ENCODE results near the gene C11orf54.

Gene C11orf54

DNA sequence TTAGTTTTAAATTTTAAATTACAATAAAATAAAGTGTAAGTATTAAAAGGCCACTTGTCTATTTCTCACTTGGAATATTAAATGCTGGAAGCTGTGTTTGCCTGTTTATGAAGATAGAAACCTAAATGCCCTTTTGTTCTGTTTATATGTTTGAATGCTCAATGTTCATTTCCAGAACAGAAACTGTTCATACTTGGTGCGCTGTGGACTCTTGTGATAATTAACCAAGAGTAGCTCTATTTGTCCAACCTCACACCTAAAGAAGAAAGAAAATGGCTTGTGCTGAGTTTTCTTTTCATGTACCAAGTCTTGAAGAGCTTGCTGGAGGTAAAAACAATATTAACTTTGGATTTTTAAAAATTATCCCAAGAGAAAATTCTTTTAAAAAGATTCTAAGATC is 5.7 kb downstream of the C11orf54 start:
- Histone ChIP-seq H4K12ac (ENCODE audit: low read depth, low read length) (no peak overlapping the region), H3K4me3 (ENCODE audit: low read depth, low read length) (no peak overlapping the region), H4K8ac (ENCODE audit: low read depth, low read length) (no peak overlapping the region), H2AK5ac (ENCODE audit: low read length) (no peak overlapping the region), H3K27me3 (ENCODE audit: insufficient read depth, low read length) (no peaks in the 10 kb centered on the region), H3K27ac (ENCODE audit: low read depth, low read length) (no peak overlapping the region), H3K23ac (ENCODE audit: low read length) (no peak overlapping the region), H4K91ac (ENCODE audit: low read depth, low read length) (no peak overlapping the region), H2BK12ac (ENCODE audit: low read length) (no peak overlapping the region), H2BK5ac (ENCODE audit: low read depth, low read length, poor library complexity) (no peak overlapping the region), H3K9ac (ENCODE audit: low read length) (no peak overlapping the region), H3K36me3 (ENCODE audit: control insufficient read depth in 1 of 2, insufficient read depth in 2 of 2, low read length in 2 of 2) (peaks cover 3 to 8% of the 10 kb centered on the region in 2 experiments), H3K9me3 (ENCODE audit: insufficient read depth, low read depth, low read length) (no peaks in the 10 kb centered on the region), H3K18ac (ENCODE audit: low read length) (no peak overlapping the region), H3K79me2 (ENCODE audit: control insufficient read depth, insufficient read depth, low read length, poor library complexity) (no peaks in the 10 kb centered on the region), H3K79me1 (ENCODE audit: low read length) (no peaks in the 10 kb centered on the region), H3K4me2 (ENCODE audit: low read length) (no peak overlapping the region), H3K14ac (ENCODE audit: low read length) (no peak overlapping the region), H3K4me1 (ENCODE audit: control insufficient read depth in 1 of 2, insufficient read depth in 2 of 2, low read length in 2 of 2) (peaks cover 0 to under 1% of the 10 kb centered on the region in 2 experiments), H2AFZ (ENCODE audit: insufficient read depth, low read length, poor library complexity) (no peak overlapping the region), H2BK120ac (ENCODE audit: insufficient read depth, low read length, poor library complexity) (no peak overlapping the region), H3K4ac (ENCODE audit: low read depth, low read length) (no peak overlapping the region)
- WGBS (ENCODE audit: extremely low coverage, insufficient coverage, insufficient read length), result no CpG with 5 or more reads among the region's 1 CpG
- no peak for DNase-seq

DNA sequence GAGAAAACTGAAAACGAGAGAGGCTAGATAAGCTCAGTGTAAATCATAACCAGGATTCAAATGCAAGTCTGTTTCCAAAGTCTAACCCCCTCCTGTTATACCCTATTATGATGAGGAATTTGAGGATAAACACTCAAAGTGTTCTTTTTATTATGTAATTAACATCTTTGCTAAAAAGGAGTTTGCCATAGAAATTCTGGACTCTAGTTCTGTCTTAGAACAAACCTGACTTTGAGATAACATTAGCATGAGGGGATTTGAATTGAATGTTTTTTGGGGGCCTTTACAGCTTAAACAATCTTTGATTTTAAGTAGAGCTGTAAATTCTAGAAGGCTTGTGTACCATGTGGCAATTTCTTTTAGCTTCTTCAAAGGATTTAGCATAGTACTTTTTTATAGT is 9.5 kb downstream of the C11orf54 start:
- Histone ChIP-seq H3K27me3 (ENCODE audit: insufficient read depth, low read length) (no peaks in the 10 kb centered on the region), H3K4me1 (ENCODE audit: control insufficient read depth in 1 of 2, insufficient read depth in 2 of 2, low read length in 2 of 2) (no peaks in the 10 kb centered on the region), H2BK12ac (ENCODE audit: low read length) (no peak overlapping the region), H3K4me3 (ENCODE audit: low read depth, low read length) (no peak overlapping the region), H3K14ac (ENCODE audit: low read length) (no peak overlapping the region), H3K18ac (ENCODE audit: low read length) (no peak overlapping the region), H2AK5ac (ENCODE audit: low read length) (no peak overlapping the region), H3K79me2 (ENCODE audit: control insufficient read depth, insufficient read depth, low read length, poor library complexity) (no peaks in the 10 kb centered on the region), H3K9me3 (ENCODE audit: insufficient read depth, low read depth, low read length) (no peaks in the 10 kb centered on the region), H3K4me2 (ENCODE audit: low read length) (no peak overlapping the region), H3K27ac (ENCODE audit: low read depth, low read length) (no peak overlapping the region), H3K9ac (ENCODE audit: low read length) (no peak overlapping the region), H3K23ac (ENCODE audit: low read length) (no peak overlapping the region), H3K36me3 (ENCODE audit: control insufficient read depth in 1 of 2, insufficient read depth in 2 of 2, low read length in 2 of 2) (peaks cover 0 to 3% of the 10 kb centered on the region in 2 experiments), H3K79me1 (ENCODE audit: low read length) (no peaks in the 10 kb centered on the region), H4K12ac (ENCODE audit: low read depth, low read length) (no peak overlapping the region), H2BK5ac (ENCODE audit: low read depth, low read length, poor library complexity) (no peak overlapping the region), H4K8ac (ENCODE audit: low read depth, low read length) (no peak overlapping the region), H3K4ac (ENCODE audit: low read depth, low read length) (no peak overlapping the region), H4K91ac (ENCODE audit: low read depth, low read length) (no peak overlapping the region), H2BK120ac (ENCODE audit: insufficient read depth, low read length, poor library complexity) (no peak overlapping the region), H2AFZ (ENCODE audit: insufficient read depth, low read length, poor library complexity) (no peak overlapping the region)
- no CpG with 5 or more reads among the region's 1 CpG for WGBS (ENCODE audit: extremely low coverage, insufficient coverage, insufficient read length)
- no peak for DNase-seq

DNA sequence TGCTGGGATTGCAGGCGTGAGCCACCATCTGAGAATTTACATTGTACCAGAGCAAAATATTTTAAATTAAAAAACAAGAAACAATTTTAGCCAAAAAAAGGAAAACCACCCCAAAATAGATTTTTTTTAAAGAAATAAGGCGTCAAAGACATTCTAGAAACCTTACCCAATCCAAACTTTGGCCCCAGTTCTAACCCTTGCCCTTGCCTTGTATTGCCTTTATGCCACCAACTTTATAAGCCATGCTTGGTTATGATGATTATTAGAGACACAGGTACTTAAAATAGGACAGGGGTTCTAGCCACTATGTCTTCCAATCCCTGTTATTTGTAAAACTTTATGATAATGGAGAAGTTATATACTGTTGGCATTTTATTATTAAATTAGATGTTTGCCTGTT is 11.8 kb downstream of the C11orf54 start:
- H2AFZ ChIP-seq (ENCODE audit: insufficient read depth, low read length, poor library complexity), result no peak overlapping the region
- no peak overlapping the region for H3K4ac ChIP-seq (ENCODE audit: low read depth, low read length)
- WGBS (ENCODE audit: extremely low coverage, insufficient coverage, insufficient read length), result no CpG with 5 or more reads among the region's 2 CpGs

DNA sequence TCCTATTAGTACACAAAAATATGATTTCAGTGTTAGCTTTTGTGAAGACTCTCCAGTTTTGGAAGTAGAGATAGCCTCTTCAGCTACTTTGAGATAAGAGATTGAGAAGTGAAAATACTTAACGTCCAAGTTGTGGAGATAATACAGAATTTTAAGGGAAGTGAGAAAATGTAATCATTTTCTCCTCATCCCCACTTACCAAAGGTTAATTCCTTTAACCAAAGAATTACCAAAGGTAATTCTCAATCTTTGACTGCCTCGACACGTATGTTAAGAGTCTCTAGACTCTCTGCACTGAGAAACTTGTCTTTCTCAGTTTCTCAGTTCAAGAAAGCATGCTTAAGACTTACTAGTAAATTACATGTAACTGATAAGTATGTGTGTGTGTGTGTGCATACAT is 15.3 kb downstream of the C11orf54 start:
- Histone ChIP-seq H3K27ac (ENCODE audit: low read depth, low read length) (no peak overlapping the region), H3K36me3 (ENCODE audit: control insufficient read depth in 1 of 2, insufficient read depth in 2 of 2, low read length in 2 of 2) (peaks cover 12 to 17% of the 10 kb centered on the region in 2 experiments), H3K79me1 (ENCODE audit: low read length) (no peaks in the 10 kb centered on the region), H3K4me2 (ENCODE audit: low read length) (no peak overlapping the region), H3K79me2 (ENCODE audit: control insufficient read depth, insufficient read depth, low read length, poor library complexity) (no peaks in the 10 kb centered on the region), H2AFZ (ENCODE audit: insufficient read depth, low read length, poor library complexity) (no peak overlapping the region), H3K4me3 (ENCODE audit: low read depth, low read length) (no peak overlapping the region), H3K9me3 (ENCODE audit: insufficient read depth, low read depth, low read length) (no peaks in the 10 kb centered on the region), H3K27me3 (ENCODE audit: insufficient read depth, low read length) (no peaks in the 10 kb centered on the region), H3K18ac (ENCODE audit: low read length) (no peak overlapping the region), H3K4ac (ENCODE audit: low read depth, low read length) (no peak overlapping the region), H3K14ac (ENCODE audit: low read length) (no peak overlapping the region), H2BK12ac (ENCODE audit: low read length) (no peak overlapping the region), H3K4me1 (ENCODE audit: control insufficient read depth in 1 of 2, insufficient read depth in 2 of 2, low read length in 2 of 2) (no peaks in the 10 kb centered on the region), H3K23ac (ENCODE audit: low read length) (no peak overlapping the region), H4K12ac (ENCODE audit: low read depth, low read length) (no peak overlapping the region), H2BK5ac (ENCODE audit: low read depth, low read length, poor library complexity) (no peak overlapping the region), H4K8ac (ENCODE audit: low read depth, low read length) (no peak overlapping the region), H3K9ac (ENCODE audit: low read length) (no peak overlapping the region), H2BK120ac (ENCODE audit: insufficient read depth, low read length, poor library complexity) (no peak overlapping the region), H2AK5ac (ENCODE audit: low read length) (no peak overlapping the region), H4K91ac (ENCODE audit: low read depth, low read length) (no peak overlapping the region)
- WGBS (ENCODE audit: extremely low coverage, insufficient coverage, insufficient read length), result no CpG with 5 or more reads among the region's 3 CpGs
- DNase-seq, result no peak

More for the DNA sequence above, 11.8 kb downstream of the C11orf54 start:
- Histone ChIP-seq H2BK12ac (ENCODE audit: low read length) (no peak overlapping the region), H3K4me3 (ENCODE audit: low read depth, low read length) (no peak overlapping the region), H3K36me3 (ENCODE audit: control insufficient read depth in 1 of 2, insufficient read depth in 2 of 2, low read length in 2 of 2) (peaks cover 7 to 9% of the 10 kb centered on the region in 2 experiments), H4K12ac (ENCODE audit: low read depth, low read length) (no peak overlapping the region), H4K91ac (ENCODE audit: low read depth, low read length) (no peak overlapping the region), H2BK5ac (ENCODE audit: low read depth, low read length, poor library complexity) (no peak overlapping the region), H3K9me3 (ENCODE audit: insufficient read depth, low read depth, low read length) (no peaks in the 10 kb centered on the region), H3K9ac (ENCODE audit: low read length) (no peak overlapping the region), H3K4me2 (ENCODE audit: low read length) (no peak overlapping the region), H3K18ac (ENCODE audit: low read length) (no peak overlapping the region), H2AK5ac (ENCODE audit: low read length) (no peak overlapping the region), H3K79me1 (ENCODE audit: low read length) (no peaks in the 10 kb centered on the region), H3K27me3 (ENCODE audit: insufficient read depth, low read length) (no peaks in the 10 kb centered on the region), H3K79me2 (ENCODE audit: control insufficient read depth, insufficient read depth, low read length, poor library complexity) (no peaks in the 10 kb centered on the region), H3K14ac (ENCODE audit: low read length) (no peak overlapping the region), H4K8ac (ENCODE audit: low read depth, low read length) (no peak overlapping the region), H3K4me1 (ENCODE audit: control insufficient read depth in 1 of 2, insufficient read depth in 2 of 2, low read length in 2 of 2) (no peaks in the 10 kb centered on the region), H3K27ac (ENCODE audit: low read depth, low read length) (no peak overlapping the region), H2BK120ac (ENCODE audit: insufficient read depth, low read length, poor library complexity) (no peak overlapping the region), H3K23ac (ENCODE audit: low read length) (no peak overlapping the region)
- DNase-seq, result no peak
